HepG2 (cell line): Measurements from ENCODE around the gene BCL7A. TPM values are rescaled to one million over a fixed set of nuclear protein-coding genes. Genes with fewer than 3 reads are reported as not detected.
A peak's percentile ranks its signal among the peaks of the same experiment; 100 is the strongest.

ENCODE experiments used
- DNMT3B ChIP-seq: conservative IDR thresholded peaks from 2 replicates; pipeline ENCODE4 v1.6.1; 2016; ENCODE audit warnings: missing biosample characterization, control low read depth
- ESRRA ChIP-seq: sonication (generic); formaldehyde crosslinking; IDR thresholded peaks from 2 replicates; pipeline ENCODE4 v1.5.1; 2020; ENCODE audit warnings: mild to moderate bottlenecking, low read depth, missing genetic modification reagents
- HIVEP1 ChIP-seq: sonication (generic); formaldehyde crosslinking; IDR thresholded peaks from 2 replicates; pipeline ENCODE4 v1.4.0; 2020; ENCODE audit warnings: mild to moderate bottlenecking, missing genetic modification reagents
- KAT2B ChIP-seq: fragments of 150-350 bp; IDR thresholded peaks from 2 replicates; pipeline ENCODE4 v1.6.1; 2014; ENCODE audit warnings: low read depth, low read length, borderline replicate concordance
- LCORL ChIP-seq, 2 experiments: fragments of 450-650 bp in 1 of 2; sonication (generic) in 1 of 2; formaldehyde crosslinking in 1 of 2; IDR thresholded peaks; 2 replicates each; pipeline versions ENCODE4 v1.5.0 to v1.6.1; 2017 to 2020; ENCODE audit warnings: antibody characterized with exemption in 1 of 2, missing genetic modification reagents in 1 of 2
- MIER3 ChIP-seq: IDR thresholded peaks from 2 replicates; pipeline ENCODE4 v1.6.1; 2016; ENCODE audit warnings: missing compliant biosample characterization, borderline replicate concordance
- SP4 ChIP-seq: sonication (generic); formaldehyde crosslinking; IDR thresholded peaks from 2 replicates; pipeline ENCODE4 v1.8.1; 2023; ENCODE audit warnings: mild to moderate bottlenecking, missing genetic modification reagents
- XBP1 ChIP-seq: sonication (generic); formaldehyde crosslinking; IDR thresholded peaks from 2 replicates; pipeline ENCODE4 v1.5.0; 2020; ENCODE audit warnings: missing genetic modification reagents
- ZBTB3 ChIP-seq: sonication (generic); formaldehyde crosslinking; IDR thresholded peaks from 2 replicates; pipeline ENCODE4 v1.4.0; 2020; ENCODE audit warnings: low read depth, mild to moderate bottlenecking, moderate library complexity, missing genetic modification reagents, borderline replicate concordance
- ZNF260 ChIP-seq: sonication (generic); formaldehyde crosslinking; IDR thresholded peaks from 2 replicates; pipeline ENCODE4 v1.4.0; 2020; ENCODE audit warnings: missing genetic modification reagents, low read depth, mild to moderate bottlenecking, borderline replicate concordance
- ZNF326 ChIP-seq: sonication (generic); formaldehyde crosslinking; IDR thresholded peaks from 2 replicates; pipeline ENCODE4 v1.4.0; 2020; ENCODE audit warnings: missing genetic modification reagents, borderline replicate concordance
- ZNF570 ChIP-seq: sonication (generic); formaldehyde crosslinking; IDR thresholded peaks from 2 replicates; pipeline ENCODE4 v1.4.0; 2020; ENCODE audit warnings: mild to moderate bottlenecking, missing genetic modification reagents, borderline replicate concordance
- ZNF768 ChIP-seq: sonication (generic); formaldehyde crosslinking; IDR thresholded peaks from 2 replicates; pipeline ENCODE4 v1.4.0; 2020; ENCODE audit warnings: missing genetic modification reagents
- ZNF776 ChIP-seq: sonication (generic); formaldehyde crosslinking; IDR thresholded peaks from 2 replicates; pipeline ENCODE4 v1.4.0; 2020; ENCODE audit warnings: mild to moderate bottlenecking, missing genetic modification reagents
- ZNF788 ChIP-seq: sonication (generic); formaldehyde crosslinking; IDR thresholded peaks from 2 replicates; pipeline ENCODE4 v1.5.0; 2020; ENCODE audit warnings: mild to moderate bottlenecking, missing genetic modification reagents, borderline replicate concordance
- ZNF816 ChIP-seq: sonication (generic); formaldehyde crosslinking; IDR thresholded peaks from 2 replicates; pipeline ENCODE4 v1.8.0; 2022; ENCODE audit warnings: missing genetic modification reagents, mild to moderate bottlenecking, borderline replicate concordance
- ZNF883 ChIP-seq: sonication (generic); formaldehyde crosslinking; IDR thresholded peaks from 2 replicates; pipeline ENCODE4 v1.5.1; 2020; ENCODE audit warnings: mild to moderate bottlenecking, missing genetic modification reagents; ENCODE audit errors: not compliant biosample characterization
- polyA plus RNA-seq, 8 experiments: library from polyadenylated mRNA; depleted of rRNA in 3 of 8; stranded (reverse) in 7 of 8; unstranded in 1 of 8; fragments of >200 nt; fragmentation: Illumina TruSeq in 4 of 8; extraction: Trizol in 4 of 8; gene quantifications; 2 replicates each; pipeline versions ENCODE4 v1.2.1 to v1.2.3, GENCODE V29; 2011 to 2016; ENCODE audit warnings: low read depth in 4 of 8, missing spikeins in 1 of 8, mixed read lengths in 1 of 8; ENCODE audit not compliant: insufficient read depth in 1 of 8
- total RNA-seq, 5 experiments: library from RNA; depleted of rRNA; stranded (reverse); fragments of >200 nt; fragmentation: Illumina TruSeq; extraction: Trizol; gene quantifications; 2 replicates each; pipeline ENCODE4 v1.2.3, GENCODE V29; 2016; ENCODE audit warnings: low read depth in 1 of 5
- TF ChIP-seq, protein P1 (sequence below): sonication (generic); formaldehyde crosslinking; IDR thresholded peaks from 2 replicates; pipeline ENCODE4 v1.8.0; 2022; ENCODE audit warnings: missing genetic modification reagents, low read depth, mild to moderate bottlenecking, borderline replicate concordance
- TF ChIP-seq, protein P2 (sequence below): sonication (generic); formaldehyde crosslinking; IDR thresholded peaks from 2 replicates; pipeline ENCODE4 v1.4.0; 2020; ENCODE audit warnings: missing genetic modification reagents
- TF ChIP-seq, protein P3 (sequence below): sonication (generic); formaldehyde crosslinking; conservative IDR thresholded peaks from 2 replicates; pipeline ENCODE4 v1.5.0; 2020; ENCODE audit warnings: missing genetic modification reagents
- TF ChIP-seq, protein P4 (sequence below): sonication (generic); formaldehyde crosslinking; IDR thresholded peaks from 2 replicates; pipeline ENCODE4 v1.4.0; 2020; ENCODE audit warnings: mild to moderate bottlenecking, low read depth, missing genetic modification reagents
- TF ChIP-seq, protein P5 (sequence below): sonication (generic); formaldehyde crosslinking; IDR thresholded peaks from 2 replicates; pipeline ENCODE4 v1.9.0; 2022; ENCODE audit warnings: low read depth, missing genetic modification reagents

BCL7A gene
- total and polyA plus RNA-seq, 2 of the 13 experiments (the other 11 are each of a cell fraction or from before 2014, with no cell fraction given) = 4.1 to 6.2 TPM

DNA sequence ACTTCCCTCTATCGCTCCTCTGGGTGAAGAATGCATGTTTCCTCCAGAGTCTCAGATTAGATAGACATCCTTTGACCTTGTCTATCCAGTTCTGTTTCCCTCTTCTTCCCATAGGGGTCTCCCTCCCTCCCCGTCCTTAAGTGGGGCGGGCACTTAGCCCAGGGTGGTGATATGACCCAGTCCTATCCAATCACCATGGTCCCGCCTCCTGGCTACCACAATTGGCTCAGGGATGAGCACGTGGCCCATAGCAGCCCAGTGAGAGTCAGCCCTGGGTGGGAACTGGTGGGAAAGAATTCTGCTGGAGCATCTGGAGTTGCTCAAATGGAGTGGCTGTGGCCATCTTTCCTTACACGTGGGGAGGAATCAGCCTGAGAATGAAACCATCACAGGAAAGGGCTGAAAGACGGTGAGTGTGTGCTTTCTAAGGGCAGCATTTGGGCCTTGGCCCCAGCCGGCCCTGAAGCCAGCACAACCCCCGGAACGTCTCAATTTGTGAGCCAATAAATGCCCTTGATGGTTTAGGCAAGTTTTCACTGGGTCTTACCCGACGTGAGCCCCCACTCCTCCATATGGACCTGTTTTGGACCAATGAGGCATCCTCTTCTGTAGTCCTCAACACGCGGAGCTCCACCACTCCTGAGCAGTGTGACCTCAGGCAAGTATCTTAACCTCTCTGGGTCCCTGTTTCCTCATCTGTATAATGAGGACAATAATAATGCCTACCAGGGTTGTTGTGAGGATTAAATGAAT, 42.5 kb downstream of the BCL7A start (continued):
- TF ChIP-seq, protein P1, sequence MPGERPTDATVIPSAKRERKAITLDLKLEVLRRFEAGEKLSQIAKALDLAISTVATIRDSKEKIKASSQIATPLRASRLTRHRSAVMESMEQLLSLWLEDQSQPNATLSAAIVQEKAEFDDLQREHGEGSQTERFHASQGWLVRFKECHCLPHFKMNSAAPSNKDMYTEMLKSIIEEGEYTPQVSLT (CRISPR knock-in tag) = no peak
- TF ChIP-seq SP4 (no peak; the same call in 1 of the 2 replicates), MIER3 (CRISPR knock-in tag) (no peak), ZNF570 (CRISPR knock-in tag) (no peak), ESRRA (CRISPR knock-in tag) (no peak), ZNF326 (CRISPR knock-in tag) (no peak), ZNF776 (no peak; the same call in 1 of the 2 replicates), ZNF768 (CRISPR knock-in tag) (peak; percentile 78), ZNF260 (CRISPR knock-in tag) (no peak), LCORL (IDR thresholded peaks at IDR 0.05) (no peak), LCORL (CRISPR knock-in tag; IDR thresholded peaks at IDR 0.05) (0 out of 2 replicates have a peak, but pooled peaks have one; percentile 16), ZNF788 (CRISPR knock-in tag) (peak; percentile 18; the same call in 1 of the 2 replicates), XBP1 (CRISPR knock-in tag) (no peak), ZNF816 (CRISPR knock-in tag) (no peak), ZNF883 (CRISPR knock-in tag) (no peak), DNMT3B (CRISPR knock-in tag) (no peak), KAT2B (no peak), ZBTB3 (CRISPR knock-in tag) (no peak), HIVEP1 (CRISPR knock-in tag) (peak; percentile 68; the same call in 1 of the 2 replicates)
- TF ChIP-seq, protein P2, sequence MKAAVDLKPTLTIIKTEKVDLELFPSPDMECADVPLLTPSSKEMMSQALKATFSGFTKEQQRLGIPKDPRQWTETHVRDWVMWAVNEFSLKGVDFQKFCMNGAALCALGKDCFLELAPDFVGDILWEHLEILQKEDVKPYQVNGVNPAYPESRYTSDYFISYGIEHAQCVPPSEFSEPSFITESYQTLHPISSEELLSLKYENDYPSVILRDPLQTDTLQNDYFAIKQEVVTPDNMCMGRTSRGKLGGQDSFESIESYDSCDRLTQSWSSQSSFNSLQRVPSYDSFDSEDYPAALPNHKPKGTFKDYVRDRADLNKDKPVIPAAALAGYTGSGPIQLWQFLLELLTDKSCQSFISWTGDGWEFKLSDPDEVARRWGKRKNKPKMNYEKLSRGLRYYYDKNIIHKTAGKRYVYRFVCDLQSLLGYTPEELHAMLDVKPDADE (CRISPR knock-in tag) = no peak
- TF ChIP-seq, protein P3, sequence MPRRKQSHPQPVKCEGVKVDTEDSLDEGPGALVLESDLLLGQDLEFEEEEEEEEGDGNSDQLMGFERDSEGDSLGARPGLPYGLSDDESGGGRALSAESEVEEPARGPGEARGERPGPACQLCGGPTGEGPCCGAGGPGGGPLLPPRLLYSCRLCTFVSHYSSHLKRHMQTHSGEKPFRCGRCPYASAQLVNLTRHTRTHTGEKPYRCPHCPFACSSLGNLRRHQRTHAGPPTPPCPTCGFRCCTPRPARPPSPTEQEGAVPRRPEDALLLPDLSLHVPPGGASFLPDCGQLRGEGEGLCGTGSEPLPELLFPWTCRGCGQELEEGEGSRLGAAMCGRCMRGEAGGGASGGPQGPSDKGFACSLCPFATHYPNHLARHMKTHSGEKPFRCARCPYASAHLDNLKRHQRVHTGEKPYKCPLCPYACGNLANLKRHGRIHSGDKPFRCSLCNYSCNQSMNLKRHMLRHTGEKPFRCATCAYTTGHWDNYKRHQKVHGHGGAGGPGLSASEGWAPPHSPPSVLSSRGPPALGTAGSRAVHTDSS (CRISPR knock-in tag) = no peak
- TF ChIP-seq, protein P4, sequence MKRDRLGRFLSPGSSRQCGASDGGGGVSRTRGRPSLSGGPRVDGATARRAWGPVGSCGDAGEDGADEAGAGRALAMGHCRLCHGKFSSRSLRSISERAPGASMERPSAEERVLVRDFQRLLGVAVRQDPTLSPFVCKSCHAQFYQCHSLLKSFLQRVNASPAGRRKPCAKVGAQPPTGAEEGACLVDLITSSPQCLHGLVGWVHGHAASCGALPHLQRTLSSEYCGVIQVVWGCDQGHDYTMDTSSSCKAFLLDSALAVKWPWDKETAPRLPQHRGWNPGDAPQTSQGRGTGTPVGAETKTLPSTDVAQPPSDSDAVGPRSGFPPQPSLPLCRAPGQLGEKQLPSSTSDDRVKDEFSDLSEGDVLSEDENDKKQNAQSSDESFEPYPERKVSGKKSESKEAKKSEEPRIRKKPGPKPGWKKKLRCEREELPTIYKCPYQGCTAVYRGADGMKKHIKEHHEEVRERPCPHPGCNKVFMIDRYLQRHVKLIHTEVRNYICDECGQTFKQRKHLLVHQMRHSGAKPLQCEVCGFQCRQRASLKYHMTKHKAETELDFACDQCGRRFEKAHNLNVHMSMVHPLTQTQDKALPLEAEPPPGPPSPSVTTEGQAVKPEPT (CRISPR knock-in tag) = no peak
- TF ChIP-seq, protein P5, sequence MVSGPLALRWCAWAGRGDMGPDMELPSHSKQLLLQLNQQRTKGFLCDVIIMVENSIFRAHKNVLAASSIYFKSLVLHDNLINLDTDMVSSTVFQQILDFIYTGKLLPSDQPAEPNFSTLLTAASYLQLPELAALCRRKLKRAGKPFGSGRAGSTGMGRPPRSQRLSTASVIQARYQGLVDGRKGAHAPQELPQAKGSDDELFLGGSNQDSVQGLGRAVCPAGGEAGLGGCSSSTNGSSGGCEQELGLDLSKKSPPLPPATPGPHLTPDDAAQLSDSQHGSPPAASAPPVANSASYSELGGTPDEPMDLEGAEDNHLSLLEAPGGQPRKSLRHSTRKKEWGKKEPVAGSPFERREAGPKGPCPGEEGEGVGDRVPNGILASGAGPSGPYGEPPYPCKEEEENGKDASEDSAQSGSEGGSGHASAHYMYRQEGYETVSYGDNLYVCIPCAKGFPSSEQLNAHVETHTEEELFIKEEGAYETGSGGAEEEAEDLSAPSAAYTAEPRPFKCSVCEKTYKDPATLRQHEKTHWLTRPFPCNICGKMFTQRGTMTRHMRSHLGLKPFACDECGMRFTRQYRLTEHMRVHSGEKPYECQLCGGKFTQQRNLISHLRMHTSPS (CRISPR knock-in tag) = no peak
